ENCODE results near the gene MYMK.

The MYMK gene

GRCh38 chr9:133535306-133535877, 10.6 kb upstream of the MYMK start:
- DNase-seq (ENCODE audit: low spot score), result no peak

- peak; percentile 85 for DNase-seq (ENCODE audit: low spot score)
These were observed 9.9 kb upstream of the MYMK start, which contains the start of gene ADAMTSL2 for GRCh38 chr9:133534346-133535291. ADAMTSL2 (plus strand) TSS chr9:133534704; CDS start chr9:133536713, 2,009 bp downstream.

GRCh38 chr9:133533857-133534256, 9.1 kb upstream of the MYMK start:
- no peak for DNase-seq (ENCODE audit: low spot score)

GRCh38 chr9:133532937-133533668, 8.3 kb upstream of the MYMK start:
- peak; percentile 71 for DNase-seq (ENCODE audit: low spot score)

- DNase-seq (ENCODE audit: low spot score), result no peak
These were observed 6.5 kb upstream of the MYMK start for GRCh38 chr9:133531293-133531692.

- no peak for DNase-seq (ENCODE audit: low spot score)
These were observed 5.1 kb upstream of the MYMK start for GRCh38 chr9:133529874-133530273.

GRCh38 chr9:133529457-133529856, 4.7 kb upstream of the MYMK start:
- no peak for DNase-seq (ENCODE audit: low spot score)

- no peak for DNase-seq (ENCODE audit: low spot score)
These were observed 4.1 kb upstream of the MYMK start for GRCh38 chr9:133528876-133529241.

- no peak for DNase-seq (ENCODE audit: low spot score)
These were observed 3.5 kb upstream of the MYMK start for GRCh38 chr9:133528001-133528875.

GRCh38 chr9:133527444-133527920, 2.7 kb upstream of the MYMK start:
- no peak for DNase-seq (ENCODE audit: low spot score)

GRCh38 chr9:133526721-133527321, 2.1 kb upstream of the MYMK start:
- no peak for DNase-seq (ENCODE audit: low spot score)

GRCh38 chr9:133525677-133526076, 918 bp upstream of the MYMK start:
- no peak for DNase-seq (ENCODE audit: low spot score)

GRCh38 chr9:133524146-133524545, 613 bp downstream of the MYMK start:
- no peak for DNase-seq (ENCODE audit: low spot score)

- no peak for DNase-seq (ENCODE audit: low spot score)
These were observed 1.7 kb downstream of the MYMK start for GRCh38 chr9:133523106-133523505.

GRCh38 chr9:133522073-133522910, 2.5 kb downstream of the MYMK start:
- no peak for DNase-seq (ENCODE audit: low spot score)

GRCh38 chr9:133521122-133522072, 3.4 kb downstream of the MYMK start:
- no peak for DNase-seq (ENCODE audit: low spot score)

GRCh38 chr9:133520121-133520835, 4.5 kb downstream of the MYMK start:
- DNase-seq (ENCODE audit: low spot score), result no peak

GRCh38 chr9:133519693-133520092, 5.1 kb downstream of the MYMK start:
- no peak for DNase-seq (ENCODE audit: low spot score)
